Panc1 (cell line): Measurements from ENCODE around the gene GON7.

Source experiments
- POLR2AphosphoS5 ChIP-seq: IDR thresholded peaks from 2 replicates; pipeline ENCODE4 v1.6.1; 2012; ENCODE audit warnings: mild to moderate bottlenecking, low read depth, low read length, moderate library complexity
- TF ChIP-seq, protein P1 (sequence below): fragments of 450-650 bp; IDR thresholded peaks from 2 replicates; pipeline ENCODE4 v1.5.1; 2017; ENCODE audit warnings: mild to moderate bottlenecking

DNA sequence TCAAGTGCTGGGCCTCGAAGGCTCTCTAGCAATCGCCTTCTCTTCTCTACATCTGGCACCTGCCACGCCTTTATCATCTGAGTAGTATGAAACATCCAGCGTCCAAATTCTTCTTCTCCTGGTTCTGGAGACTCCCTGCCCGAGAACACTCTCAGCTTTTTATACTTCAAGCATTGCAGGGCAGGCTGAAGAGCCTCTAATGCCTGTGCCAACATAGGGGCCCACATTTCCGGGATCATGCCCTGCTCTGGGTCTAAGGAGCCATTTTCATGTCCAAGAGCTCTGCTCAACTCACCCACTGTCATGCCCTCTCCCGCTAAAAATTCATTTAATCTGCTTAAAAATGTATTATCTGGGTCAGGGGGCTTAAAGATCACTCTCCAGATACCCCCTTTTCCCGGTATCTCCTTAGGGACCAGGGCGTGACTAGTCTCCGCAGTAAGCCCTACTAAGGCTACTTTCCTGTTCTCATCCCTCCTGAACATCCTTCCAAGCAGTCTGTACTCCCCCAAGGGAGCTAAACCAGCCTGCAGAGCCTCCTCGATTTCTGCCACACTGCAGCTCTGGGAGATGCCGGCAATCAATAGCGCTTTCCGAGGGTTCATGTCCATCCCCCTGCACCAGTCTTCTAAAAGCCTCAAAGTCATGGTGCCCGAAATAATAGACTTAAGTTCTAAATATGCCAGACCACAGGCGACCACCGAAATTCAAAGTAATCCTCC is 23.1 kb downstream of the GON7 start:
- TF ChIP-seq, protein P1, sequence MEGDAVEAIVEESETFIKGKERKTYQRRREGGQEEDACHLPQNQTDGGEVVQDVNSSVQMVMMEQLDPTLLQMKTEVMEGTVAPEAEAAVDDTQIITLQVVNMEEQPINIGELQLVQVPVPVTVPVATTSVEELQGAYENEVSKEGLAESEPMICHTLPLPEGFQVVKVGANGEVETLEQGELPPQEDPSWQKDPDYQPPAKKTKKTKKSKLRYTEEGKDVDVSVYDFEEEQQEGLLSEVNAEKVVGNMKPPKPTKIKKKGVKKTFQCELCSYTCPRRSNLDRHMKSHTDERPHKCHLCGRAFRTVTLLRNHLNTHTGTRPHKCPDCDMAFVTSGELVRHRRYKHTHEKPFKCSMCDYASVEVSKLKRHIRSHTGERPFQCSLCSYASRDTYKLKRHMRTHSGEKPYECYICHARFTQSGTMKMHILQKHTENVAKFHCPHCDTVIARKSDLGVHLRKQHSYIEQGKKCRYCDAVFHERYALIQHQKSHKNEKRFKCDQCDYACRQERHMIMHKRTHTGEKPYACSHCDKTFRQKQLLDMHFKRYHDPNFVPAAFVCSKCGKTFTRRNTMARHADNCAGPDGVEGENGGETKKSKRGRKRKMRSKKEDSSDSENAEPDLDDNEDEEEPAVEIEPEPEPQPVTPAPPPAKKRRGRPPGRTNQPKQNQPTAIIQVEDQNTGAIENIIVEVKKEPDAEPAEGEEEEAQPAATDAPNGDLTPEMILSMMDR = no peak
- no peak for TF ChIP-seq POLR2AphosphoS5
